ENCODE measurements around the gene IRX4. TPM values are rescaled to one million over a fixed set of nuclear protein-coding genes. Genes with fewer than 3 reads are reported as not detected.

IRX4 gene
- total and polyA plus RNA-seq, 2 of the 4 experiments (the other 2 are of a cell fraction), result not detected

DNA sequence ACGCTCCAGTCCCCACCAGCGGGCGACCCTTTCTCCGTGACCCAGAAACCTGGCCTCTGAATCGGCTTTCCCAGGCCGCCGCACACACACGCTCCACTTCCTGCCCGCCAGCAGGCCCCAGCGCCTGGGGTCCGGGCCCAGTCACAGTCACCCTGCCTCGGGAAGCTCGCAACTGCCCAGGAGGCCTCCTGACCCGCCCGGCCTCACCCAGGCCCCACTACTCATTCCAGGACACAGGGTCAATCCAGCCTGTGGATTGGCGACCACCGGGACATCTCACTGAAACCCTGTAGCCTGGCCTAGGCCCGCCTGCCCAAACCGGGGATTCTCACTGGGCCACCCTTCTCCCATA lies 2.7 kb upstream of the IRX4 start:
- Histone ChIP-seq H3K56ac (ENCODE audit: extremely low read depth, insufficient read depth, low read length) (no peak overlapping the region), H3K18ac (ENCODE audit: low read depth, low read length) (no peak overlapping the region), H3K4ac (ENCODE audit: low read depth, low read length) (no peak overlapping the region), H2BK20ac (ENCODE audit: low read depth, low read length) (no peak overlapping the region), H3K23ac (ENCODE audit: low read depth, low read length) (no peak overlapping the region), H2BK5ac (ENCODE audit: low read depth, low read length, poor library complexity, severe bottlenecking) (no peak overlapping the region), H4K8ac (ENCODE audit: low read depth in 2 of 2, low read length in 2 of 2) (no peak overlapping the region), H3K4me1 (ENCODE audit: control insufficient read depth, insufficient read depth, low read length) (no peaks in the 10 kb centered on the region), H4K20me1 (ENCODE audit: insufficient read depth, low read length) (no peaks in the 10 kb centered on the region), H2AFZ (replicated peaks; ENCODE audit: low read length, poor library complexity) (no peak overlapping the region), H3K27ac (ENCODE audit: insufficient read depth, low read length) (no peak overlapping the region), H3K9ac (ENCODE audit: low read depth, low read length) (no peak overlapping the region), H3K36me3 (ENCODE audit: control insufficient read depth, insufficient read depth, low read length) (no peaks in the 10 kb centered on the region), H4K91ac (ENCODE audit: insufficient read depth, low read depth, low read length) (no peak overlapping the region), H3K9me1 (ENCODE audit: insufficient read depth, low read length) (no peaks in the 10 kb centered on the region), H3K4me3 (ENCODE audit: insufficient read depth, low read depth, low read length) (no peak overlapping the region), H3K79me1 (ENCODE audit: low read depth in 1 of 2, low read length in 2 of 2) (no peaks in the 10 kb centered on the region), H3K4me2 (ENCODE audit: low read depth, low read length) (no peak overlapping the region), H3K14ac (replicated peaks; ENCODE audit: low read depth, low read length) (no peak overlapping the region), H2AK5ac (ENCODE audit: low read depth, low read length) (no peak overlapping the region), H3K27me3 (ENCODE audit: control insufficient read depth, insufficient read depth, low read length) (peaks cover 82% of the 10 kb centered on the region), H2BK15ac (ENCODE audit: low read depth, low read length) (no peak overlapping the region), H2BK120ac (ENCODE audit: low read depth, low read length) (no peak overlapping the region), H4K5ac (ENCODE audit: low read depth, low read length) (no peak overlapping the region), H3K9me3 (ENCODE audit: control insufficient read depth, insufficient read depth, low read length) (peaks cover 2% of the 10 kb centered on the region; the same call in 1 of the 2 replicates), H2AK9ac (replicated peaks; ENCODE audit: low read depth, low read length, poor library complexity) (no peak overlapping the region)
- intact Hi-C loops (cut with micrococcal nuclease) (no loop called here), dilution Hi-C loops (cut with HindIII; ENCODE audit: low sequenced_read_pairs, unreplicated experiment) (no loop called here), in situ Hi-C loops (cut with MboI; ENCODE audit: low sequenced_read_pairs) (no loop called here)
- ATAC-seq (ENCODE audit: low read depth), result no peak
- 2% methylated on average over 10 of the region's 19 CpGs; no CpG with 5 or more reads in 1 of the 2 experiments for WGBS, 2 experiments (ENCODE audit: extremely low coverage in 2 of 2, insufficient read length in 1 of 2)
- TF ChIP-seq MAFK (IDR thresholded peaks at IDR 0.05; ENCODE audit: low read depth, low read length), result no peak
- TF ChIP-seq RCOR1 (IDR thresholded peaks at IDR 0.05; ENCODE audit: insufficient replicate concordance, low read length), result no peak
- no peak for TF ChIP-seq POLR2A (IDR thresholded peaks at IDR 0.05; ENCODE audit: low read depth, low read length)
- no peak for TF ChIP-seq CHD1 (IDR thresholded peaks at IDR 0.05; ENCODE audit: low read depth, low read length)
- no peak for TF ChIP-seq RAD21 (IDR thresholded peaks at IDR 0.05; ENCODE audit: low read length)
- no peak for TF ChIP-seq CEBPB (IDR thresholded peaks at IDR 0.05; ENCODE audit: low read depth, low read length)
- no peak for TF ChIP-seq NFE2L2 (IDR thresholded peaks at IDR 0.05; ENCODE audit: low read depth, low read length)
- TF ChIP-seq MXI1 (IDR thresholded peaks at IDR 0.05; ENCODE audit: borderline replicate concordance, low read depth, low read length), result no peak
- no peak for TF ChIP-seq RFX5 (IDR thresholded peaks at IDR 0.05; ENCODE audit: low read depth, low read length)
- TF ChIP-seq, protein P1, sequence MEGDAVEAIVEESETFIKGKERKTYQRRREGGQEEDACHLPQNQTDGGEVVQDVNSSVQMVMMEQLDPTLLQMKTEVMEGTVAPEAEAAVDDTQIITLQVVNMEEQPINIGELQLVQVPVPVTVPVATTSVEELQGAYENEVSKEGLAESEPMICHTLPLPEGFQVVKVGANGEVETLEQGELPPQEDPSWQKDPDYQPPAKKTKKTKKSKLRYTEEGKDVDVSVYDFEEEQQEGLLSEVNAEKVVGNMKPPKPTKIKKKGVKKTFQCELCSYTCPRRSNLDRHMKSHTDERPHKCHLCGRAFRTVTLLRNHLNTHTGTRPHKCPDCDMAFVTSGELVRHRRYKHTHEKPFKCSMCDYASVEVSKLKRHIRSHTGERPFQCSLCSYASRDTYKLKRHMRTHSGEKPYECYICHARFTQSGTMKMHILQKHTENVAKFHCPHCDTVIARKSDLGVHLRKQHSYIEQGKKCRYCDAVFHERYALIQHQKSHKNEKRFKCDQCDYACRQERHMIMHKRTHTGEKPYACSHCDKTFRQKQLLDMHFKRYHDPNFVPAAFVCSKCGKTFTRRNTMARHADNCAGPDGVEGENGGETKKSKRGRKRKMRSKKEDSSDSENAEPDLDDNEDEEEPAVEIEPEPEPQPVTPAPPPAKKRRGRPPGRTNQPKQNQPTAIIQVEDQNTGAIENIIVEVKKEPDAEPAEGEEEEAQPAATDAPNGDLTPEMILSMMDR (conservative IDR thresholded peaks at IDR 0.05; ENCODE audit: low read depth, low read length), result no peak
- TF ChIP-seq, protein P2, sequence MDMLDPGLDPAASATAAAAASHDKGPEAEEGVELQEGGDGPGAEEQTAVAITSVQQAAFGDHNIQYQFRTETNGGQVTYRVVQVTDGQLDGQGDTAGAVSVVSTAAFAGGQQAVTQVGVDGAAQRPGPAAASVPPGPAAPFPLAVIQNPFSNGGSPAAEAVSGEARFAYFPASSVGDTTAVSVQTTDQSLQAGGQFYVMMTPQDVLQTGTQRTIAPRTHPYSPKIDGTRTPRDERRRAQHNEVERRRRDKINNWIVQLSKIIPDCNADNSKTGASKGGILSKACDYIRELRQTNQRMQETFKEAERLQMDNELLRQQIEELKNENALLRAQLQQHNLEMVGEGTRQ (IDR thresholded peaks at IDR 0.05; ENCODE audit: low read depth, low read length), result no peak
- no peak for TF ChIP-seq FOS (IDR thresholded peaks at IDR 0.05; ENCODE audit: low read depth, low read length)
- TF ChIP-seq BHLHE40 (IDR thresholded peaks at IDR 0.05; ENCODE audit: low read depth, low read length), result no peak
- TF ChIP-seq, protein P3, sequence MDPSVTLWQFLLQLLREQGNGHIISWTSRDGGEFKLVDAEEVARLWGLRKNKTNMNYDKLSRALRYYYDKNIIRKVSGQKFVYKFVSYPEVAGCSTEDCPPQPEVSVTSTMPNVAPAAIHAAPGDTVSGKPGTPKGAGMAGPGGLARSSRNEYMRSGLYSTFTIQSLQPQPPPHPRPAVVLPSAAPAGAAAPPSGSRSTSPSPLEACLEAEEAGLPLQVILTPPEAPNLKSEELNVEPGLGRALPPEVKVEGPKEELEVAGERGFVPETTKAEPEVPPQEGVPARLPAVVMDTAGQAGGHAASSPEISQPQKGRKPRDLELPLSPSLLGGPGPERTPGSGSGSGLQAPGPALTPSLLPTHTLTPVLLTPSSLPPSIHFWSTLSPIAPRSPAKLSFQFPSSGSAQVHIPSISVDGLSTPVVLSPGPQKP (IDR thresholded peaks at IDR 0.05; ENCODE audit: borderline replicate concordance, low read depth, low read length), result no peak
- TF ChIP-seq SMC3 (IDR thresholded peaks at IDR 0.05; ENCODE audit: low read depth, low read length), result no peak
- TF ChIP-seq MAZ (IDR thresholded peaks at IDR 0.05; ENCODE audit: borderline replicate concordance, low read depth, low read length), result no peak
- ChIA-PET POLR2A (ENCODE audit: unreplicated experiment) (no interaction called here), CTCF (no interaction called here)
- BruUV-seq (replicated peaks), result no TSS peak
- DNase-seq, result no peak
